IPS-11a (cell line): ENCODE data around the gene ZBTB8A.

Source experiments
- H3K4me3 ChIP-seq: one replicate; pipeline ENCODE4 v1.5.1; 2013; ENCODE audit warnings: low read depth, low read length, control low read depth

Gene ZBTB8A

DNA sequence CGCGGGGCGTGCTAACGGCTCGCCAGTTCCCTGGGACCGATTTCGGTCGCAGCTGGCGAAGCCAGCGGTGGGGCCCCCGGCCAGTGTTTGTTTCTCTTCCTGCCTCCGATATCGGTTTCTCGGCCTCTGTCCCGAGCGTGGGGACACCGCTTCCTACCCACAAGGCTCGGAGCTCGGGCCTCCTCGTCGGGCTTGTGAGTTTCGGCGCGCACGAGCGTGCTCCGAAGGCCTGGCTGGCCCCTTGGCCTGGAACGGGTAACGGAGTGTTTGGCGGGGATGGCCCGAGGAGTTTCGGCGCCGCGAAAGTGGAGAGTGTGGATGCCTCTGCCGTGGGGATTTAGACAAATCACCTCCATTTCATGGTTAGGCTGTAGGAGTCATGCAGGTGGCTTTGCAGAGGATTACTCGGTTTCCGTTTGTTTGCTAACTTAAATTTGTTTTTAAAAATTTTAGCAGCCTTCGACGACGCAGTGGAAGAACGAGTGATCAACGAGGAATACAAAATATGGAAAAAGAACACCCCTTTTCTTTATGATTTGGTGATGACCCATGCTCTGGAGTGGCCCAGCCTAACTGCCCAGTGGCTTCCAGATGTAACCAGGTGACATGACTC, 112.3 kb downstream of the ZBTB8A start:
- H3K4me3 ChIP-seq, result peak overlapping the region; percentile 92

DNA sequence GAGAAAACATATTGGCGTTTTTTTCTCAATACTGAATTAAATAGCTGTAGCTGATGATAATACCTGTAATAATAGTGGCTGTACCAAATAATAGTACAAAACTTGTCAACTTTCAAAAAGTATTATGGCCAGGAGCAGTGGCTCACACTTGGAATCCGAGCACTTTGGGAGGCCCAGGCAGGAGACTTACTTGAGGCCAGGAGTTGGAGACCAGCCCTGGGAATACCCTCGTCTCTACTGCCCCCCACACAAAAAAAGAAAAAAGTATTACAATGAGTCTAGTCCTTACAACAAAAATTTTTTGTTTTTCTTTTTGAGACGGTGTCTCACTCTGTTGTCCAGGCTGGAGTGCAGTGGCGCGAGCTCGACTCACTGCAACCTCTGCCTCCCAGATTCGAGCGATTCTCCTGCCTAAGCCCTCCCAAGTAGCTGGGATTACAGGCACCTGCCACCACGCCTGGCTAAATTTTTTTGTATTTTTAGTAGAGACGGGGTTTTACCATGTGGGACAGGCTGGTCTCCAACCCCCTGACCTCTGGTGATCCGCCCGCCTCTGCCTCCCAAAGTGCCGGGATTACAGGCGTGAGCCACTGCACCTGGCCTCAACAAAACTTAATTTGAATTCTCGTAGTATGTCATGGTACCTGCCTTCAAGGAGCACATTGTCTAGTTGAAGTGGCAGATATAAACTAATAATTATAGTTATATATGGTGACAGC, 113.2 kb downstream of the ZBTB8A start:
- peak overlapping the region; percentile 92 for H3K4me3 ChIP-seq
